ENCODE results near the gene TM4SF18.

TM4SF18 gene

DNA sequence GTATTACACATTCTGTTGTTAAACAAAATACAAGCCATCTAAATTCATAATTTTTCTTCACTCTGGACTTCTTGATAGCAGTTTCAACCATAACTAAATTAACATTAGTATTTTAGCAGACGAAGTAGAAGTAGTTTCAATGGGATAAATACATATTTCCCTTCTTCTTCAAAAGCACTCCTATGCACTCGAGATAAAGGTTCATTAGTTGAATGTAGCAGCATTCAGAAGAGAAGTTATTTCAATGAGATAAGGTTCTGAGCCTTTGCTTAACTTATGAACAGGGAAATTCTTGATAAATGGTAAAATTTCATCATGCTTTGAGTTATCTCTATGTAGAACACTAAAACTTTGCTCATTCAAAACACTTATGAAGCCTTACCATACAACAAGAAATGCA lies 11.8 kb downstream of the TM4SF18 start:
- DNase-seq (ENCODE audit: extremely low read depth, low read depth), result no peak
- TF ChIP-seq CTCF (IDR thresholded peaks at IDR 0.05; ENCODE audit: low read depth, low read length), result no peak

GRCh38 chr3:149321136-149321535 lies 12.3 kb downstream of the TM4SF18 start:
- no peak for DNase-seq (ENCODE audit: extremely low read depth, low read depth)
- no peak for TF ChIP-seq CTCF (IDR thresholded peaks at IDR 0.05; ENCODE audit: low read depth, low read length)

DNA sequence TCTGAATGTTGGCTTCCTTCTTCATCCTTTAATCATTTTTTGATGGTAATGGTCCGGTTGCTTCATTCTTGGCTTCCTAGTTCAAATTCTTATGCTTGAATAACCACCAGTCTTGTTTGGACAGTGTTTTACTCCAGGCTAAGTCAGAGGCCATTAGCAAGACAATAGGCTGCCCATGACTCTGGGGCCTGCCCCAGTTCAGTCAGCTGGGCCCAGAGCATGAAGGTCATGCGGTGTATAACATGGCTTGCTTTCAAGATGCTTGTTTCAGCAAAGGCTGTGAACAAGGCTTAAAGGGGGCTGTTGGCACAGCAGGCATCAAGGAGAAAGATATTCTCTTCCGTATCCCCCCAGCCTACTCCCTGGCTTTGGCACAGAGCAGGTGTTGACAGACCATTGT lies 13.7 kb downstream of the TM4SF18 start:
- no peak for TF ChIP-seq CTCF (IDR thresholded peaks at IDR 0.05; ENCODE audit: low read depth, low read length)
- DNase-seq (ENCODE audit: extremely low read depth, low read depth), result peak; percentile 62

- DNase-seq (ENCODE audit: extremely low read depth, low read depth), result no peak
- no peak for TF ChIP-seq CTCF (IDR thresholded peaks at IDR 0.05; ENCODE audit: low read depth, low read length)
Measured at GRCh38 chr3:149317072-149317471, 16.4 kb downstream of the TM4SF18 start.

DNA sequence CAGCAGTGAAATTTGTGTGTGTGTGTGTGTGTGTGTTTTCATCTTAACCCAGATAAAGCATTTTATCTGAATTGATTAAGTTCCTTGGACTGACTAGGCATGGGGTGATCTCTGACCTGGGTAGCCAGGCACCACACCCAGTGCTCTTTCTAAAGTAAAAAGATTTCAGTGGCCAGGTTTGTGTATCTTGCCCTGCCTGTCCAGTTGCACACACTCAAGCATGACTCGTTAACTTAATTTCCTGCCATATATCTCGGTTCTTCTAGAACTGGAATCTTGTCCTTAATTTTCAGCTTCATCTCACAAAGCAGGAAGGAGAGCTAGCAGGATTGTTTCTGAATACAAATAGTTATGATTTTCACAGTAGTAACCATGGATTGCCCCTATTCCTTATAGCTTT lies 17.0 kb downstream of the TM4SF18 start:
- TF ChIP-seq CTCF (IDR thresholded peaks at IDR 0.05; ENCODE audit: low read depth, low read length), result no peak

GRCh38 chr3:149315694-149316093 lies 17.7 kb downstream of the TM4SF18 start:
- DNase-seq (ENCODE audit: extremely low read depth, low read depth), result no peak
- TF ChIP-seq CTCF (IDR thresholded peaks at IDR 0.05; ENCODE audit: low read depth, low read length), result no peak

More for the DNA sequence above, 17.0 kb downstream of the TM4SF18 start:
- no peak for DNase-seq (ENCODE audit: extremely low read depth, low read depth)

GRCh38 chr3:149314807-149315578 lies 18.4 kb downstream of the TM4SF18 start:
- no peak for TF ChIP-seq CTCF (IDR thresholded peaks at IDR 0.05; ENCODE audit: low read depth, low read length)
- peak; percentile 41 for DNase-seq (ENCODE audit: extremely low read depth, low read depth)

Data from AG09319 (cell line).